GM23338 (cell line): ENCODE results near the gene CYP21A2. TPM values are rescaled to one million over a fixed set of nuclear protein-coding genes. Genes with fewer than 3 reads are reported as not detected.

Experiments used
- ATAC-seq: fragments of 200-7000 bp; cut with Tn5 transposase; 3 replicates; pipeline ENCODE4 v1.9.1; 2020
- DNase-seq: peaks from one replicate; pipeline ENCODE4 v3.0.0-alpha.2; 2015; ENCODE audit warnings: low spot score
- H2AFZ ChIP-seq: fragments of 200-600 bp; sonication (generic); 2 replicates; pipeline ENCODE4 v1.8.0; 2016; ENCODE audit warnings: antibody characterized with exemption, mild to moderate bottlenecking, moderate library complexity
- H3F3A ChIP-seq: fragments of 200-600 bp; sonication (generic); replicated peaks from 2 replicates; pipeline ENCODE4 v1.8.0; 2017; ENCODE audit warnings: antibody characterized with exemption, mixed run types, low read depth
- H3K27ac ChIP-seq: fragments of 200-600 bp; sonication (generic); 2 replicates; pipeline ENCODE4 v1.6.1; 2016; ENCODE audit warnings: low read depth
- H3K27me3 ChIP-seq: fragments of 200-600 bp; sonication (generic); 2 replicates; pipeline ENCODE4 v1.8.0; 2016; ENCODE audit warnings: mild to moderate bottlenecking, mixed run types, moderate library complexity; ENCODE audit not compliant: insufficient read depth
- H3K36me3 ChIP-seq: fragments of 200-600 bp; sonication (generic); 2 replicates; pipeline ENCODE4 v1.8.0; 2016; ENCODE audit warnings: mild to moderate bottlenecking; ENCODE audit not compliant: insufficient read depth
- H3K4me1 ChIP-seq: fragments of 200-600 bp; sonication (generic); 2 replicates; pipeline ENCODE4 v1.8.0; 2016; ENCODE audit warnings: mild to moderate bottlenecking, moderate library complexity; ENCODE audit not compliant: insufficient read depth
- H3K4me2 ChIP-seq: fragments of 200-600 bp; sonication (generic); 2 replicates; pipeline ENCODE4 v1.7.1; 2017; ENCODE audit warnings: mixed run types
- H3K4me3 ChIP-seq: fragments of 200-600 bp; sonication (generic); 2 replicates; pipeline ENCODE4 v1.6.1; 2016; ENCODE audit warnings: mixed run types
- H3K79me2 ChIP-seq: fragments of 200-600 bp; sonication (generic); replicated peaks from 2 replicates; pipeline ENCODE4 v1.8.0; 2017; ENCODE audit warnings: mild to moderate bottlenecking; ENCODE audit not compliant: insufficient read depth
- H3K9me2 ChIP-seq: fragments of 200-600 bp; sonication (generic); 2 replicates; pipeline ENCODE4 v1.8.0; 2017; ENCODE audit not compliant: insufficient read depth
- H4K20me1 ChIP-seq: fragments of 200-600 bp; sonication (generic); replicated peaks from 2 replicates; pipeline ENCODE4 v1.8.0; 2017; ENCODE audit warnings: mild to moderate bottlenecking; ENCODE audit not compliant: insufficient read depth
- H3K27ac Mint-ChIP-seq: 2 replicates; pipeline ENCODE4 v1.8.0; 2020; ENCODE audit warnings: inconsistent platforms, mild to moderate bottlenecking, moderate library complexity, mixed read lengths
- H3K27me3 Mint-ChIP-seq: 3 replicates; pipeline ENCODE4 v1.8.0; 2022; ENCODE audit warnings: low read depth, mild to moderate bottlenecking, moderate library complexity, mixed read lengths, inconsistent platforms; ENCODE audit not compliant: insufficient read depth, poor library complexity
- H3K36me3 Mint-ChIP-seq: 3 replicates; pipeline ENCODE4 v1.8.0; 2021; ENCODE audit warnings: low read depth, mild to moderate bottlenecking, inconsistent platforms, moderate library complexity, mixed read lengths
- H3K4me1 Mint-ChIP-seq: 3 replicates; pipeline ENCODE4 v1.8.0; 2020; ENCODE audit warnings: mild to moderate bottlenecking, inconsistent platforms, mixed read lengths
- H3K4me3 Mint-ChIP-seq: 3 replicates; pipeline ENCODE4 v1.8.0; 2021; ENCODE audit warnings: moderate library complexity, mild to moderate bottlenecking, inconsistent platforms, mixed read lengths
- H3K9me3 Mint-ChIP-seq: 3 replicates; pipeline ENCODE4 v1.8.0; 2020; ENCODE audit warnings: moderate library complexity, mild to moderate bottlenecking, inconsistent platforms, mixed read lengths
- CREB1 ChIP-seq: fragments of 250-450 bp; sonication (Bioruptor Pico); IDR thresholded peaks from 2 replicates; pipeline ENCODE4 v1.5.0; 2020; ENCODE audit warnings: low read depth, mild to moderate bottlenecking, moderate library complexity
- EZH2 ChIP-seq: fragments of 200-600 bp; sonication (generic); IDR thresholded peaks from one replicate; pipeline ENCODE4 v1.8.0; 2017; ENCODE audit warnings: antibody characterized with exemption, mild to moderate bottlenecking, low read depth; ENCODE audit not compliant: unreplicated experiment
- STAT1 ChIP-seq: IDR thresholded peaks from one replicate; pipeline ENCODE4 v1.6.1; 2016; ENCODE audit warnings: antibody characterized with exemption; ENCODE audit not compliant: unreplicated experiment
- polyA plus RNA-seq: library from polyadenylated mRNA; unstranded; fragments of >200 nt; fragmentation: Nextera tagmentation; extraction: Ambion mirVana; gene quantifications from 2 replicates; pipeline ENCODE4 v1.2.1, GENCODE V29; 2016
- total RNA-seq: library from RNA; depleted of rRNA; stranded (reverse); fragments of >200 nt; shearing (Covaris generic); gene quantifications from 2 replicates; pipeline ENCODE4 v1.2.3, GENCODE V29; 2014
- TF ChIP-seq, protein P1 (sequence below), 2 experiments: fragments of 200-600 bp in 1 of 2; sonication (generic) in 1 of 2; conservative IDR thresholded peaks; 2 replicates each; pipeline versions ENCODE4 v1.5.1 to v1.6.1; 2016 to 2017; ENCODE audit warnings: antibody characterized with exemption in 2 of 2, low read depth in 2 of 2, mild to moderate bottlenecking in 2 of 2, moderate library complexity in 1 of 2
- TF ChIP-seq, protein P2 (sequence below): IDR thresholded peaks from 2 replicates; pipeline ENCODE4 v1.6.1; 2016; ENCODE audit warnings: antibody characterized with exemption
- TF ChIP-seq, protein P3 (sequence below): fragments of 250-450 bp; sonication (Bioruptor Pico); IDR thresholded peaks from 2 replicates; pipeline ENCODE4 v1.5.0; 2020; ENCODE audit warnings: mild to moderate bottlenecking, moderate library complexity
- TF ChIP-seq, protein P4 (sequence below): IDR thresholded peaks from one replicate; pipeline ENCODE4 v1.6.1; 2018; ENCODE audit warnings: antibody characterized with exemption; ENCODE audit not compliant: unreplicated experiment

CYP21A2 gene
- total and polyA plus RNA-seq, 2 experiments from 2014 or later = 0.10 TPM; not detected in 1

DNA sequence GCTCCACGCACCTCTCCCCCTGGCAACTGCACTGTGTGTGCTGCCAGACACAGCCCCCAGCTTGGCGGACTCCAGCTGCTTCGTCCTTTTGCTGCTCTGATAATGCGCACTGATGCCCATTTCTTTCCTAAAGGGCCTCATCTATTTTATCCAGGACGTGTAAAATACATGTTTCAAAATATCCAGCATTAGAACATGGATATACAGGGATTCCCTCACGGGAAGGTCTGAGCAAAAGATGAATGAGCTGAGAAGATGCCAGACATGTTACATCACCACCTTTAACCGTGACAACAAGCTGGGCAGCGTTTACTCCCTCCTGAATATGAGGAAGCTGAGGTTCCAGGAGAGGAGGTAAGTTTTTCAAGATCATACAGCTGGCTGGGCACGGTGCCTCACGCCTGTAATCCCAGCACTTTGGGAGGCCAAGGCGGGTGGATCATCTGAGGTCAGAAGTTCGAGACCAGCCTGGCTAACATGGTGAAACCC is 38.1 kb downstream of the CYP21A2 start:
- Histone ChIP-seq H3K27ac (no peak overlapping the region), H3K36me3 (no peaks in the 10 kb centered on the region), H3K79me2 (no peaks in the 10 kb centered on the region), H3K4me1 (no peaks in the 10 kb centered on the region; the same call in 1 of the 2 replicates), H4K20me1 (no peaks in the 10 kb centered on the region), H3K27me3 (no peaks in the 10 kb centered on the region), H3K4me3 (no peak overlapping the region), H2AFZ (no peak overlapping the region), H3F3A (no peaks in the 10 kb centered on the region), H3K4me2 (no peak overlapping the region), H3K9me2 (no peaks in the 10 kb centered on the region)
- no peak overlapping the region for H3K4me3 Mint-ChIP-seq
- H3K4me1 Mint-ChIP-seq = peaks cover 11% of the 10 kb centered on the region
- H3K27me3 Mint-ChIP-seq = peaks cover 11% of the 10 kb centered on the region
- H3K27ac Mint-ChIP-seq = no peak overlapping the region
- no peaks in the 10 kb centered on the region for H3K9me3 Mint-ChIP-seq
- DNase-seq (no peak), ATAC-seq (no peak)
- TF ChIP-seq, protein P1, sequence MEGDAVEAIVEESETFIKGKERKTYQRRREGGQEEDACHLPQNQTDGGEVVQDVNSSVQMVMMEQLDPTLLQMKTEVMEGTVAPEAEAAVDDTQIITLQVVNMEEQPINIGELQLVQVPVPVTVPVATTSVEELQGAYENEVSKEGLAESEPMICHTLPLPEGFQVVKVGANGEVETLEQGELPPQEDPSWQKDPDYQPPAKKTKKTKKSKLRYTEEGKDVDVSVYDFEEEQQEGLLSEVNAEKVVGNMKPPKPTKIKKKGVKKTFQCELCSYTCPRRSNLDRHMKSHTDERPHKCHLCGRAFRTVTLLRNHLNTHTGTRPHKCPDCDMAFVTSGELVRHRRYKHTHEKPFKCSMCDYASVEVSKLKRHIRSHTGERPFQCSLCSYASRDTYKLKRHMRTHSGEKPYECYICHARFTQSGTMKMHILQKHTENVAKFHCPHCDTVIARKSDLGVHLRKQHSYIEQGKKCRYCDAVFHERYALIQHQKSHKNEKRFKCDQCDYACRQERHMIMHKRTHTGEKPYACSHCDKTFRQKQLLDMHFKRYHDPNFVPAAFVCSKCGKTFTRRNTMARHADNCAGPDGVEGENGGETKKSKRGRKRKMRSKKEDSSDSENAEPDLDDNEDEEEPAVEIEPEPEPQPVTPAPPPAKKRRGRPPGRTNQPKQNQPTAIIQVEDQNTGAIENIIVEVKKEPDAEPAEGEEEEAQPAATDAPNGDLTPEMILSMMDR (conservative IDR thresholded peaks at IDR 0.05; ENCODE audit: low read depth in 2 of 2) = no peak
- TF ChIP-seq STAT1 = no peak
- TF ChIP-seq, protein P2, sequence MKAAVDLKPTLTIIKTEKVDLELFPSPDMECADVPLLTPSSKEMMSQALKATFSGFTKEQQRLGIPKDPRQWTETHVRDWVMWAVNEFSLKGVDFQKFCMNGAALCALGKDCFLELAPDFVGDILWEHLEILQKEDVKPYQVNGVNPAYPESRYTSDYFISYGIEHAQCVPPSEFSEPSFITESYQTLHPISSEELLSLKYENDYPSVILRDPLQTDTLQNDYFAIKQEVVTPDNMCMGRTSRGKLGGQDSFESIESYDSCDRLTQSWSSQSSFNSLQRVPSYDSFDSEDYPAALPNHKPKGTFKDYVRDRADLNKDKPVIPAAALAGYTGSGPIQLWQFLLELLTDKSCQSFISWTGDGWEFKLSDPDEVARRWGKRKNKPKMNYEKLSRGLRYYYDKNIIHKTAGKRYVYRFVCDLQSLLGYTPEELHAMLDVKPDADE = no peak
- TF ChIP-seq EZH2 = no peak
- TF ChIP-seq, protein P3, sequence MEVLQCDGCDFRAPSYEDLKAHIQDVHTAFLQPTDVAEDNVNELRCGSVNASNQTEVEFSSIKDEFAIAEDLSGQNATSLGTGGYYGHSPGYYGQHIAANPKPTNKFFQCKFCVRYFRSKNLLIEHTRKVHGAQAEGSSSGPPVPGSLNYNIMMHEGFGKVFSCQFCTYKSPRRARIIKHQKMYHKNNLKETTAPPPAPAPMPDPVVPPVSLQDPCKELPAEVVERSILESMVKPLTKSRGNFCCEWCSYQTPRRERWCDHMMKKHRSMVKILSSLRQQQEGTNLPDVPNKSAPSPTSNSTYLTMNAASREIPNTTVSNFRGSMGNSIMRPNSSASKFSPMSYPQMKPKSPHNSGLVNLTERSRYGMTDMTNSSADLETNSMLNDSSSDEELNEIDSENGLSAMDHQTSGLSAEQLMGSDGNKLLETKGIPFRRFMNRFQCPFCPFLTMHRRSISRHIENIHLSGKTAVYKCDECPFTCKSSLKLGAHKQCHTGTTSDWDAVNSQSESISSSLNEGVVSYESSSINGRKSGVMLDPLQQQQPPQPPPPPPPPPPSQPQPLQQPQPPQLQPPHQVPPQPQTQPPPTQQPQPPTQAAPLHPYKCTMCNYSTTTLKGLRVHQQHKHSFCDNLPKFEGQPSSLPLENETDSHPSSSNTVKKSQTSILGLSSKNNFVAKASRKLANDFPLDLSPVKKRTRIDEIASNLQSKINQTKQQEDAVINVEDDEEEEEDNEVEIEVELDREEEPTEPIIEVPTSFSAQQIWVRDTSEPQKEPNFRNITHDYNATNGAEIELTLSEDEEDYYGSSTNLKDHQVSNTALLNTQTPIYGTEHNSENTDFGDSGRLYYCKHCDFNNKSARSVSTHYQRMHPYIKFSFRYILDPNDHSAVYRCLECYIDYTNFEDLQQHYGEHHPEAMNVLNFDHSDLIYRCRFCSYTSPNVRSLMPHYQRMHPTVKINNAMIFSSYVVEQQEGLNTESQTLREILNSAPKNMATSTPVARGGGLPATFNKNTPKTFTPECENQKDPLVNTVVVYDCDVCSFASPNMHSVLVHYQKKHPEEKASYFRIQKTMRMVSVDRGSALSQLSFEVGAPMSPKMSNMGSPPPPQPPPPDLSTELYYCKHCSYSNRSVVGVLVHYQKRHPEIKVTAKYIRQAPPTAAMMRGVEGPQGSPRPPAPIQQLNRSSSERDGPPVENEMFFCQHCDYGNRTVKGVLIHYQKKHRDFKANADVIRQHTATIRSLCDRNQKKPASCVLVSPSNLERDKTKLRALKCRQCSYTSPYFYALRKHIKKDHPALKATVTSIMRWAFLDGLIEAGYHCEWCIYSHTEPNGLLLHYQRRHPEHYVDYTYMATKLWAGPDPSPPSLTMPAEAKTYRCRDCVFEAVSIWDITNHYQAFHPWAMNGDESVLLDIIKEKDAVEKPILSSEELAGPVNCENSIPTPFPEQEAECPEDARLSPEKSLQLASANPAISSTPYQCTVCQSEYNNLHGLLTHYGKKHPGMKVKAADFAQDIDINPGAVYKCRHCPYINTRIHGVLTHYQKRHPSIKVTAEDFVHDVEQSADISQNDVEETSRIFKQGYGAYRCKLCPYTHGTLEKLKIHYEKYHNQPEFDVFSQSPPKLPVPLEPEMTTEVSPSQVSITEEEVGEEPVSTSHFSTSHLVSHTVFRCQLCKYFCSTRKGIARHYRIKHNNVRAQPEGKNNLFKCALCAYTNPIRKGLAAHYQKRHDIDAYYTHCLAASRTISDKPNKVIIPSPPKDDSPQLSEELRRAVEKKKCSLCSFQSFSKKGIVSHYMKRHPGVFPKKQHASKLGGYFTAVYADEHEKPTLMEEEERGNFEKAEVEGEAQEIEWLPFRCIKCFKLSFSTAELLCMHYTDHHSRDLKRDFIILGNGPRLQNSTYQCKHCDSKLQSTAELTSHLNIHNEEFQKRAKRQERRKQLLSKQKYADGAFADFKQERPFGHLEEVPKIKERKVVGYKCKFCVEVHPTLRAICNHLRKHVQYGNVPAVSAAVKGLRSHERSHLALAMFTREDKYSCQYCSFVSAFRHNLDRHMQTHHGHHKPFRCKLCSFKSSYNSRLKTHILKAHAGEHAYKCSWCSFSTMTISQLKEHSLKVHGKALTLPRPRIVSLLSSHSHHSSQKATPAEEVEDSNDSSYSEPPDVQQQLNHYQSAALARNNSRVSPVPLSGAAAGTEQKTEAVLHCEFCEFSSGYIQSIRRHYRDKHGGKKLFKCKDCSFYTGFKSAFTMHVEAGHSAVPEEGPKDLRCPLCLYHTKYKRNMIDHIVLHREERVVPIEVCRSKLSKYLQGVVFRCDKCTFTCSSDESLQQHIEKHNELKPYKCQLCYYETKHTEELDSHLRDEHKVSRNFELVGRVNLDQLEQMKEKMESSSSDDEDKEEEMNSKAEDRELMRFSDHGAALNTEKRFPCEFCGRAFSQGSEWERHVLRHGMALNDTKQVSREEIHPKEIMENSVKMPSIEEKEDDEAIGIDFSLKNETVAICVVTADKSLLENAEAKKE (CRISPR knock-in tag) = no peak
- no peak for TF ChIP-seq CREB1
- TF ChIP-seq, protein P4, sequence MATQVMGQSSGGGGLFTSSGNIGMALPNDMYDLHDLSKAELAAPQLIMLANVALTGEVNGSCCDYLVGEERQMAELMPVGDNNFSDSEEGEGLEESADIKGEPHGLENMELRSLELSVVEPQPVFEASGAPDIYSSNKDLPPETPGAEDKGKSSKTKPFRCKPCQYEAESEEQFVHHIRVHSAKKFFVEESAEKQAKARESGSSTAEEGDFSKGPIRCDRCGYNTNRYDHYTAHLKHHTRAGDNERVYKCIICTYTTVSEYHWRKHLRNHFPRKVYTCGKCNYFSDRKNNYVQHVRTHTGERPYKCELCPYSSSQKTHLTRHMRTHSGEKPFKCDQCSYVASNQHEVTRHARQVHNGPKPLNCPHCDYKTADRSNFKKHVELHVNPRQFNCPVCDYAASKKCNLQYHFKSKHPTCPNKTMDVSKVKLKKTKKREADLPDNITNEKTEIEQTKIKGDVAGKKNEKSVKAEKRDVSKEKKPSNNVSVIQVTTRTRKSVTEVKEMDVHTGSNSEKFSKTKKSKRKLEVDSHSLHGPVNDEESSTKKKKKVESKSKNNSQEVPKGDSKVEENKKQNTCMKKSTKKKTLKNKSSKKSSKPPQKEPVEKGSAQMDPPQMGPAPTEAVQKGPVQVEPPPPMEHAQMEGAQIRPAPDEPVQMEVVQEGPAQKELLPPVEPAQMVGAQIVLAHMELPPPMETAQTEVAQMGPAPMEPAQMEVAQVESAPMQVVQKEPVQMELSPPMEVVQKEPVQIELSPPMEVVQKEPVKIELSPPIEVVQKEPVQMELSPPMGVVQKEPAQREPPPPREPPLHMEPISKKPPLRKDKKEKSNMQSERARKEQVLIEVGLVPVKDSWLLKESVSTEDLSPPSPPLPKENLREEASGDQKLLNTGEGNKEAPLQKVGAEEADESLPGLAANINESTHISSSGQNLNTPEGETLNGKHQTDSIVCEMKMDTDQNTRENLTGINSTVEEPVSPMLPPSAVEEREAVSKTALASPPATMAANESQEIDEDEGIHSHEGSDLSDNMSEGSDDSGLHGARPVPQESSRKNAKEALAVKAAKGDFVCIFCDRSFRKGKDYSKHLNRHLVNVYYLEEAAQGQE = no peak
- no peaks in the 10 kb centered on the region; the same call in 2 of the 3 replicates for H3K36me3 Mint-ChIP-seq
